Hepatocyte (in vitro differentiated cells): ENCODE data around the gene ZNF682.

Experiments used
- CTCF ChIP-seq: fragments of 200-600 bp; sonication (generic); IDR thresholded peaks from 2 replicates; pipeline ENCODE4 v1.5.1; 2016; ENCODE audit warnings: antibody characterized with exemption, mild to moderate bottlenecking; ENCODE audit not compliant: poor library complexity
- EZH2 ChIP-seq: fragments of 200-600 bp; sonication (generic); IDR thresholded peaks from 2 replicates; pipeline ENCODE4 v1.6.1; 2016; ENCODE audit warnings: antibody characterized with exemption, mild to moderate bottlenecking, borderline replicate concordance
- EZH2phosphoT487 ChIP-seq: fragments of 200-600 bp; sonication (generic); IDR thresholded peaks from one replicate; pipeline ENCODE4 v1.6.1; 2018; ENCODE audit warnings: antibody characterized with exemption, mild to moderate bottlenecking, low read depth, moderate library complexity; ENCODE audit not compliant: unreplicated experiment, severe bottlenecking

- TF ChIP-seq CTCF (no peak), EZH2 (no peak), EZH2phosphoT487 (no peak)
Observed at GRCh38 chr19:20028611-20029010, 10.7 kb downstream of the ZNF682 start.
